Upper lobe of left lung (tissue), 6 donors: Measurements from ENCODE around the gene SMARCB1. TPM values are rescaled to one million over a fixed set of nuclear protein-coding genes. Genes with fewer than 3 reads are reported as not detected.

Experiments
- ATAC-seq, 2 donors: fragments of 200-7000 bp; cut with Tn5 transposase; one replicate each; pipeline ENCODE4 v1.9.1; 2022; ENCODE audit warnings: mild to moderate bottlenecking in 2 of 2, moderate library complexity in 2 of 2; ENCODE audit not compliant: low FRiP score in 2 of 2
- DNase-seq, 2 donors: peaks; one replicate each; pipeline ENCODE4 v3.0.0-alpha.2; 2019 to 2020
- H3K27ac ChIP-seq, 4 donors: fragments of 200-600 bp; sonication (generic); one replicate each; pipeline ENCODE4 v1.5.1; 2016 to 2019
- H3K27me3 ChIP-seq, 4 donors: fragments of 200-600 bp; sonication (generic); one replicate each; pipeline ENCODE4 v1.5.1; 2017 to 2019
- H3K36me3 ChIP-seq, 4 donors: fragments of 200-600 bp; sonication (generic); one replicate each; pipeline ENCODE4 v1.5.1; 2016 to 2019
- H3K4me1 ChIP-seq, 4 donors: fragments of 200-600 bp; sonication (generic); one replicate each; pipeline ENCODE4 v1.5.1; 2018 to 2019
- H3K4me3 ChIP-seq, 4 donors: fragments of 200-600 bp; sonication (generic); one replicate each; pipeline ENCODE4 v1.5.1; 2017 to 2019; ENCODE audit warnings: mild to moderate bottlenecking in 2 of 4, moderate library complexity in 1 of 4
- H3K9me3 ChIP-seq, 4 donors: fragments of 200-600 bp; sonication (generic); one replicate each; pipeline ENCODE4 v1.5.1; 2018 to 2019
- EP300 ChIP-seq, 4 donors: sonication (generic); formaldehyde crosslinking; IDR thresholded peaks; one replicate each; pipeline ENCODE4 v1.5.1; 2017; ENCODE audit warnings: antibody characterized with exemption in 4 of 4, control low read depth in 2 of 4
- POLR2A ChIP-seq, 4 donors: fragments of 450-650 bp; IDR thresholded peaks; one replicate each; pipeline ENCODE4 v1.5.1; 2016 to 2017; ENCODE audit warnings: antibody characterized with exemption in 4 of 4, mild to moderate bottlenecking in 2 of 4
- POLR2AphosphoS5 ChIP-seq, 2 donors: sonication (generic); formaldehyde crosslinking; IDR thresholded peaks; one replicate each; pipeline ENCODE4 v1.5.1; 2017; ENCODE audit warnings: antibody characterized with exemption in 2 of 2
- WGBS, 2 donors: methylation state at CpG; one replicate each; pipeline ENCODE4 v1.1.5; 2017 to 2018; 5-methylcytosine and 5-hydroxymethylcytosine counted together
- total RNA-seq, 6 donors: library from RNA; depleted of rRNA in 4 of 6; stranded (reverse); fragments of >200 nt in 4 of 6; gene quantifications; one replicate each; pipeline versions ENCODE4 v1.1.0 to v1.2.1, GENCODE V29; 2016 to 2021
- TF ChIP-seq, protein P1 (sequence below), 6 experiments: fragments of 450-650 bp in 4 of 6; fragments of 200-600 bp in 2 of 6; sonication (generic) in 2 of 6; IDR thresholded peaks; one replicate each; pipeline ENCODE4 v1.5.1; 2016 to 2019; ENCODE audit warnings: antibody characterized with exemption in 6 of 6
- donor health status: DM: no; HTN: no; CAD: no; lungs with moderate emphysema.
- donor health status: DM: no; HTN: yes; CAD: no; lungs with severe emphysema.

Gene SMARCB1
- total RNA-seq, 6 donors from 2014 or later = 42.8 to 72.8 (median 57.1) TPM

DNA sequence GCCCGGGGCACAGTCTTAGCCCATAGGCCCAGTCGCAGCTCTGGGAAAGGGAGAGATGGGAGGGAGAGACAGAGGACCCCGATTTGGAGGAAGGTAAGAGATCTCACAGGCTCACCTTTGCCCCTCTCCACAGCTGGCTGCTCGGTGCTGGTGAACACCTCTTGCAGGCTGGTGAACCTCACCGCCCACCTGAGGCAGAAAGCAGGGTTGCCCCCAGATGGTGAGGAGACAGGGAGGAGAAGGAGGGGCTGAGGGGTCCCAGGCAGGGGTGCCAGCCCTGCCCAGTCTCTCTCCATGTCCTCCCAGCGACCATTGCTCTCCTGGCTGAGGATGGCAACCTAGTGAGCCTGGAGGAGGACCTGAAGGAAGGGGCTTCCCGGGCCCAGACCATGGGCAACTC lies 22.8 kb upstream of the SMARCB1 start:
- H3K4me1 ChIP-seq = peaks cover 19 to 38% (median 33%) of the 10 kb centered on the region in 4 donors
- WGBS, 2 donors = 50% methylated on average over 3 to 7 of the region's 7 CpGs
- no peak for ATAC-seq

DNA sequence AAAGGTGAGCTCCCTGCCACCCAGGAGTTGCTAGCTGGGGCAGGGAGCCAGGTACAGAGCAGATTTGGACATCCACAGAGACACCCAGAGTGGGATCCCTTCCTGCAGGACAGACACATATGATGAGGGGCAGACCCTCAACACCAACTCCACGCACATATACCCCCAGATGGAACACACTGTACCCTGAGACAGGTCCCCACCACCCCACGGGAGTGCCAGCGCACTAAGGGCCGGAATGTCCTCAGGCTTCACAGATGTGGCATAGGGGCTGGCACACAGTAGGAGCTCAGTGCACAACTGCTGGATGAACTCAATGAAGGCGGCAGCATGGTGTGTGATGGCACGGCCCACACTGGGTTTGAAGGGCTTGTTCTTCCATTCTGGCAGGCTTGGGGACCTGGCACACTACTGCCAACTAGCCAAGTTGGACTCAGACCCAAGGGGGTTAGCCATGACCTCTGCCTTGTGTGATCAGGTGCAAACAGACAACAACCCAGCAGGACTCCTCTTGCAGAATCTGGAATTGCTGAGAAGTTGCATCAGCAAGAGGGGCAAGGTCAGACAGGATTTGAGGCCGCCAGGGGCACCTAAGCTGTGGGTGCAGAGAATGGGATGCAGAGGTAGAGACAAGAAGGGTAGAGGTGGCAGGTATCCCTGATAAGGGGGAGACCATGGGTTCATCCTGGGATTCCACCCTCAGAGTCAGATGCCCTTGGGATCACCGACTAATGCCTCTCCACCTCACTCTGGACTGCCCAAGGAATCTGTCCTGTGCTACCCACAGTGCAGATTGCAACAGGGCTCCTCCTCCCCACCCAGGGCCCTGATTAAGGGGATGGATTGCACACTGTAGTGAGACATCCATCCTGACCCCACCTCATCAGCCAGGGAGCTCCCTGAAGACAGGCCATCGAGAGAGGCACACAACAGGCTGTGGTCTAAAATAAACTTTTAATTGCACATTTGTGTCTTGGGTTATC lies 21.6 kb upstream of the SMARCB1 start:
- Histone ChIP-seq H3K36me3 (no peaks in the 10 kb centered on the region), H3K4me1 (peaks cover 20 to 43% (median 33%) of the 10 kb centered on the region in 4 donors), H3K27me3 (no peaks in the 10 kb centered on the region), H3K27ac (no peak overlapping the region), H3K9me3 (no peaks in the 10 kb centered on the region), H3K4me3 (no peak overlapping the region)
- TF ChIP-seq, protein P1, sequence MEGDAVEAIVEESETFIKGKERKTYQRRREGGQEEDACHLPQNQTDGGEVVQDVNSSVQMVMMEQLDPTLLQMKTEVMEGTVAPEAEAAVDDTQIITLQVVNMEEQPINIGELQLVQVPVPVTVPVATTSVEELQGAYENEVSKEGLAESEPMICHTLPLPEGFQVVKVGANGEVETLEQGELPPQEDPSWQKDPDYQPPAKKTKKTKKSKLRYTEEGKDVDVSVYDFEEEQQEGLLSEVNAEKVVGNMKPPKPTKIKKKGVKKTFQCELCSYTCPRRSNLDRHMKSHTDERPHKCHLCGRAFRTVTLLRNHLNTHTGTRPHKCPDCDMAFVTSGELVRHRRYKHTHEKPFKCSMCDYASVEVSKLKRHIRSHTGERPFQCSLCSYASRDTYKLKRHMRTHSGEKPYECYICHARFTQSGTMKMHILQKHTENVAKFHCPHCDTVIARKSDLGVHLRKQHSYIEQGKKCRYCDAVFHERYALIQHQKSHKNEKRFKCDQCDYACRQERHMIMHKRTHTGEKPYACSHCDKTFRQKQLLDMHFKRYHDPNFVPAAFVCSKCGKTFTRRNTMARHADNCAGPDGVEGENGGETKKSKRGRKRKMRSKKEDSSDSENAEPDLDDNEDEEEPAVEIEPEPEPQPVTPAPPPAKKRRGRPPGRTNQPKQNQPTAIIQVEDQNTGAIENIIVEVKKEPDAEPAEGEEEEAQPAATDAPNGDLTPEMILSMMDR (IDR thresholded peaks at IDR 0.05) = no peak
- TF ChIP-seq POLR2A (IDR thresholded peaks at IDR 0.05) (no peak), POLR2AphosphoS5 (IDR thresholded peaks at IDR 0.05) (no peak), EP300 (IDR thresholded peaks at IDR 0.05) (no peak)
- DNase-seq (no peak), ATAC-seq (no peak)
- WGBS, 2 donors = 95 to 100% methylated on average over 2 to 9 of the region's 9 CpGs

More for the DNA sequence above, 22.8 kb upstream of the SMARCB1 start:
- Histone ChIP-seq H3K27ac (no peak overlapping the region), H3K27me3 (no peaks in the 10 kb centered on the region), H3K9me3 (no peaks in the 10 kb centered on the region), H3K4me3 (peak overlapping the region in 2 of 4 donors; percentile 20 to 35), H3K36me3 (no peaks in the 10 kb centered on the region)
- DNase-seq = no peak
- TF ChIP-seq EP300 (IDR thresholded peaks at IDR 0.05) = no peak
- no peak for TF ChIP-seq POLR2AphosphoS5 (IDR thresholded peaks at IDR 0.05)
- TF ChIP-seq, protein P1 (IDR thresholded peaks at IDR 0.05) = no peak
- TF ChIP-seq POLR2A (IDR thresholded peaks at IDR 0.05) = no peak

DNA sequence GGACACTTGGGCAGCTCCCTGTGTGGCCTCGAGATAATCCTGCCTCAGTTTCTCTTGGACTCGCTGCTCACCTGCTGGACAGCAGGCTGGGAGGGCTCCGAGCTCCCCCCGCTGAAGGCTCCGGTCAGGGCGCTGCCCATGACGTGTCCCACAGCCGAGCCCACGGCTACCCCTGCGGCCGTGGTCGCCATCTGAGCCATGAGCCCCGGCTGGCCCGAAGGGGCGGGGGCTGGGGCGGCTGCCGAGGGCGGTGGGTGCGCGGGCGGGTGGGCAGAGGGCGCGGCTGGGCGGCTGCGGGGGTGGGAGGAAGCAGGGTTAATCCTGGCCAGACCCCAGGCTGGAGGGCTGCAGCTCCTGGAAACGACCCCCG lies 19.5 kb upstream of the SMARCB1 start:
- peaks cover 30 to 52% (median 41%) of the 10 kb centered on the region in 4 donors for H3K4me1 ChIP-seq
- WGBS, 2 donors = no CpG with 5 or more reads among the region's 27 CpGs
- ATAC-seq (peak in 1 of 2 donors; percentile 1), DNase-seq (no peak)
- H3K27ac ChIP-seq = peak overlapping the region; percentile 42 to 84 (median 65)
- TF ChIP-seq EP300 (IDR thresholded peaks at IDR 0.05) (no peak), POLR2A (IDR thresholded peaks at IDR 0.05) (no peak), POLR2AphosphoS5 (IDR thresholded peaks at IDR 0.05) (no peak)
- TF ChIP-seq, protein P1 (IDR thresholded peaks at IDR 0.05) = no peak
- H3K9me3 ChIP-seq = no peaks in the 10 kb centered on the region
- no peaks in the 10 kb centered on the region for H3K27me3 ChIP-seq
- peak overlapping the region; percentile 51 to 73 (median 68) for H3K4me3 ChIP-seq
- H3K36me3 ChIP-seq = no peaks in the 10 kb centered on the region

DNA sequence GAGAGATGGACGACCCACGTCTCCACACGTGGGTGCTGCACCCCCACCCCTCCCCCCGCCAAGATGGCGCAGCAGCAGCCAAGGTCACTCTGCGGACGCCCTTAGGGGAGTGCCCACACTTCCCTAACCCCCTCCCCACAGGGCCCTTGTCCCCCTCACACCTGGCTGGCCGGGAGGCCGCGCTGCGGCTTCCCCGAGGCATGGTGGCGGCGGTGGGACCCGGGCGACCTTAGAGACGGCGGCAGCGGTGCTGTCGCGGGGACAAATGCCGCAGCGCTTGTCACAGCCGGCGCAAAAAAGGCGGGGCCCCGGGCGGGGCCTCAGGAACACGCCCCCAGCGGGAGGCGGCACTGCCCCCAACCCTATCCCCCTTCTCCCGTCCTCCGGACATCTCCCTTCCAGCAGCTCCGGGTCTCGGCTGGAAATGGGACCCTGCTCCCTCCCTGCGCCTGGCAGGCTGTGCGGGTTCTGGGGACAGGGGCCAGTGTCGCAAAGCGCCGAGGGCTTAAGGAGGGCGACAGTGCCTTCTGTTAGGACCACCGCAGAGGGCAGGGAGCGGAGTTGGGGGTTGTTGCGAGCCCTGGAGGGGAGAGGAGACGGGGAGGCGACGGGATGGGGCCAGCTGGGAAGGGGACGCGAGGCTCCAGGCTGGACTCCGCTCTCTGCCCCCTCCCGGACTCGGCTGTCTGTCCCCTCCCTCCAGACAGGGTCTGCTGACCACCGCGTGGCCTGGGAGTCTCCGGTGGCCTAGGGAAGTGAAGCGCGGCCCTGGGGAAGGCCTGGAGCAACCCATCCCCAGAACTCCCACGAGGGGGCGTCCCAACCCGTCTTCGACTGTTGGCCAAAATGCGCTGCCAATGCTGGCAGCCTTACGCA lies 18.9 kb upstream of the SMARCB1 start, which contains the start of gene CHCHD10:
CHCHD10 (minus strand) TSS at position 300 of the 876 bp plus-strand sequence; CDS start at position 202, 98 bp downstream.
- Histone ChIP-seq H3K9me3 (no peaks in the 10 kb centered on the region), H3K36me3 (no peaks in the 10 kb centered on the region), H3K4me1 (peaks cover 28 to 53% (median 41%) of the 10 kb centered on the region in 4 donors), H3K27ac (peak within 1 kb of the TSS; percentile 42 to 84 (median 65)), H3K27me3 (no peaks in the 10 kb centered on the region), H3K4me3 (peak within 1 kb of the TSS; percentile 51 to 73 (median 68))
- TF ChIP-seq POLR2A (IDR thresholded peaks at IDR 0.05) (peak in 3 of 4 donors; percentile 44 to 75 (median 45)), POLR2AphosphoS5 (IDR thresholded peaks at IDR 0.05) (peak in 1 of 2 donors; percentile 52), EP300 (IDR thresholded peaks at IDR 0.05) (no peak)
- TF ChIP-seq, protein P1 (IDR thresholded peaks at IDR 0.05) = peak; percentile 53 to 89 (median 85)
- peak; percentile 88 to 96 for DNase-seq
- peak; percentile 85 to 87 for ATAC-seq
- WGBS, 2 donors = 0 to 2% methylated on average over 28 to 36 of the region's 63 CpGs
